HG02885 (cell line): Measurements from ENCODE around the gene UQCRFS1.
A peak's percentile ranks its signal among the peaks of the same experiment; 100 is the strongest.
"Not testable (repeated sequence)": the region's sequence is repeated elsewhere in the genome, so short reads cannot be mapped to it uniquely, and the experiment has no call there.

ENCODE experiments used
- ATAC-seq: cut with Tn5 transposase; IDR thresholded peaks from one replicate; pipeline ENCODE4 v1.9.1; 2021; ENCODE audit warnings: mild to moderate bottlenecking; ENCODE audit not compliant: unreplicated experiment, poor library complexity

Gene UQCRFS1

GRCh38 chr19:29212648-29213573 is at the start of gene UQCRFS1:
UQCRFS1 (minus strand) TSS chr19:29213151; CDS start chr19:29213118, 33 bp downstream.
- peak; percentile 94 for ATAC-seq

GRCh38 chr19:29262085-29262484 is 49.1 kb upstream of the UQCRFS1 start:
- no peak for ATAC-seq

- ATAC-seq: peak; percentile 58
Measured at GRCh38 chr19:29260477-29261317, 47.7 kb upstream of the UQCRFS1 start.

- no peak for ATAC-seq
Measured at GRCh38 chr19:29259867-29260281, 46.9 kb upstream of the UQCRFS1 start.

GRCh38 chr19:29259153-29259552 is 46.2 kb upstream of the UQCRFS1 start:
- no peak for ATAC-seq

- ATAC-seq: no peak
Measured at GRCh38 chr19:29256516-29256915, 43.6 kb upstream of the UQCRFS1 start.

- ATAC-seq: no peak
Measured at GRCh38 chr19:29255912-29256311, 43.0 kb upstream of the UQCRFS1 start.

GRCh38 chr19:29255006-29255405 is 42.1 kb upstream of the UQCRFS1 start:
- no peak for ATAC-seq

GRCh38 chr19:29249798-29250197 is 36.8 kb upstream of the UQCRFS1 start:
- not testable (repeated sequence) for ATAC-seq

- ATAC-seq: no peak
Measured at GRCh38 chr19:29248332-29248844, 35.4 kb upstream of the UQCRFS1 start.

GRCh38 chr19:29247872-29248271 is 34.9 kb upstream of the UQCRFS1 start:
- ATAC-seq: no peak

- ATAC-seq: no peak
Measured at GRCh38 chr19:29247471-29247870, 34.5 kb upstream of the UQCRFS1 start.

GRCh38 chr19:29247051-29247450 is 34.1 kb upstream of the UQCRFS1 start:
- ATAC-seq: no peak

GRCh38 chr19:29245215-29245614 is 32.3 kb upstream of the UQCRFS1 start:
- ATAC-seq: no peak

- no peak for ATAC-seq
Measured at GRCh38 chr19:29241324-29241723, 28.4 kb upstream of the UQCRFS1 start.

- no peak for ATAC-seq
Measured at GRCh38 chr19:29239213-29239776, 26.3 kb upstream of the UQCRFS1 start.

GRCh38 chr19:29233591-29233990 is 20.6 kb upstream of the UQCRFS1 start:
- no peak for ATAC-seq

- no peak for ATAC-seq
Measured at GRCh38 chr19:29232315-29232852, 19.4 kb upstream of the UQCRFS1 start.

GRCh38 chr19:29231306-29231705 is 18.4 kb upstream of the UQCRFS1 start:
- not testable (repeated sequence) for ATAC-seq

- ATAC-seq: no peak
Measured at GRCh38 chr19:29217616-29218015, 4.7 kb upstream of the UQCRFS1 start.
